ENCODE measurements around the gene PDE7B.

PDE7B gene

GRCh38 chr6:136036071-136036380 lies 184.5 kb downstream of the PDE7B start:
- DNase-seq: no peak

DNA sequence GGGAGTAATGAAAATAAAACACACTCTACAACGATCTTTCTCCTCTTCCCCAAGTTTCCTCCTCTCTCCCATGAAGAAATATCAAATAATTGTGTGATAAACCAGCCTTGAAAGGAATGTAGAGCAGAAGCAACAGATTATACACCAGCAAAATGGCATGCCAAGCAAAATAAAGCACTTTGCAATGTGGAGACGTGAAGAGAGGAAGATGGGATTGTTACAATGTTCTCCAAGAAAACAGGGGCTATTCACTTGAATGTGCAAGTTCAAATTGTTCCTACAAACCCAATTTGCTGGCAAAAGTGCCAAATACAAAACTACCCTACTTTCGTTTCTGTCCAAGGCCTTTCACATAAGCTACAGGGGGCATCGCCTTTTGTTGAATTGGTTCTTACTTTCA lies 185.1 kb downstream of the PDE7B start:
- no peak for DNase-seq

- no peak for DNase-seq
Observed at GRCh38 chr6:136037242-136037875, 185.9 kb downstream of the PDE7B start.

- DNase-seq: no peak
Observed at GRCh38 chr6:136037876-136038460, 186.5 kb downstream of the PDE7B start.

- no peak for DNase-seq
Observed at GRCh38 chr6:136038531-136038930, 187.0 kb downstream of the PDE7B start.

GRCh38 chr6:136039185-136039584 lies 187.7 kb downstream of the PDE7B start:
- DNase-seq: no peak

- no peak for DNase-seq
Observed at GRCh38 chr6:136050475-136050874, 199.0 kb downstream of the PDE7B start.

DNA sequence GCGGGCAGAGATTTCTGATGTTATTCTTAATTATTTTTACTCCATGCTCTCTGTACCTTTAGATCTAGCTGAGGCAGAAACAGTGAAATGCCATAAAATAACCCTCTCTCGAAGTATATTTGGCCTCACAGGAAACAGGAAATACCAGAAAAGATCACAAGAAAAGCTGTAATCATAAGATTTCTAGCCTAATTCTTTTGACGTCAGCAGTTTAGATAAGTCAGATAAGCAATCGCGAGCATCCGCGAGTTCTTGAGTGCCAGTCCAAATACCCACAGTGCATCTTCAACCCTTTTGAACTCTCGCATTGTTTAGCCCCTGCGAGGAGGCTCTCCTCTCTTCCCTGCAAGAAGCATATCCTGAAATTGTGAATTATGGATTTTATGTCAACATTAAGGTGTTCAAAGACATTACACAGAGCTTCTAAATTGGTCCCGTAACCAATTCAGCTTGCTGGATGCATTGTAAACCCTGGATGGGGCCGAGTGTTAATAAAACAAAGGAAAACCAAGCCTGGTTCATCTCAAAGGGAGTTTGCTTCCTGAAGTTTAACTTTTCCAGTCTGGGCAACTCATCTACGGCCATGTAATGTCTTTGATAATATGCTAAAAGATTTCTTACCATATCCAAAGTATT lies 199.8 kb downstream of the PDE7B start:
- no peak for DNase-seq

GRCh38 chr6:136052031-136052430 lies 200.5 kb downstream of the PDE7B start:
- DNase-seq: no peak

- no peak for DNase-seq
Observed at GRCh38 chr6:136058852-136059251, 207.4 kb downstream of the PDE7B start.

GRCh38 chr6:136059308-136059707 lies 207.8 kb downstream of the PDE7B start:
- no peak for DNase-seq

DNA sequence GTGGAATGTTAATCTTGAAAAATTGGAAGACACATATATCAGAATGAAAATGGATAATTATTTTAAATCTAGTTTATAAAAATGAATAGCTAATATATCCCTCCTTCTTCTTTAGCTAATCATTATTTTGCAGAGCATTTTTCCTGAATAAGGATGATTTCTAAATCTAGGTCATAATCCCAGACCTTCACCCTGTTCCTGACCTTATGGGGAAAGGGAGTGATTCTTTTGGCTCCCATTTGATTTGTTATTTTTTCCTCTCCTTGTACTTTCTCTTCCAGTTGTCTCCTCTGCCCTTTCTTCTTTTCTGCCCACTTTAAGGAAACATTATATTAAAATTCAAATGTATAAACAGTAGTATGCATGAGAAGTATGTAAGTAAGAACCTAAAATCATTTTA lies 208.6 kb downstream of the PDE7B start:
- DNase-seq: no peak

- DNase-seq: no peak
Observed at GRCh38 chr6:136060759-136061158, 209.3 kb downstream of the PDE7B start.

- no peak for DNase-seq
Observed at GRCh38 chr6:136061701-136062100, 210.2 kb downstream of the PDE7B start.

- DNase-seq: no peak
Observed at GRCh38 chr6:136063096-136063495, 211.6 kb downstream of the PDE7B start.

GRCh38 chr6:136066005-136066404 lies 214.5 kb downstream of the PDE7B start:
- DNase-seq: no peak

- no peak for DNase-seq
Observed at GRCh38 chr6:136067731-136068341, 216.3 kb downstream of the PDE7B start.

DNA sequence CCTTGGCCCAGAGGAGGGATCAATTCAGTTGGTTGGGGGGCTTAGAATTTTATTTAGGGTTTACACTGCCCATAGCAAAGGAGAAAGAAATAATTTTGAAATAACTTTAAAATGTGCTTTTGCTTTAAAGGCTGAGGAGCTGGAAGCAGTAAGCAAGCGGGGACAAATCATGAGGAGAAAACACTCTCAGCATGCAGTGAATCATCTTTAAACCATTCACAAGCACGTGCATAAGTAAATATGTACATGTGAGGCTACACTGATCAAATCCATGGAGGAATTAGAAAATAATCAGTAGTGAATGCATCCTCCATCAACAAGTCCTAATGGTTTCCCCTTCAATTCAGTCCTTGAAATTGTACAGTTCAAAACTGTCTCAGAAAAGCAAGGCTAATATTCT lies 217.6 kb downstream of the PDE7B start:
- no peak for DNase-seq

- DNase-seq: no peak
Observed at GRCh38 chr6:136070815-136071214, 219.3 kb downstream of the PDE7B start.

GRCh38 chr6:136072691-136073090 lies 221.2 kb downstream of the PDE7B start:
- no peak for DNase-seq

DNA sequence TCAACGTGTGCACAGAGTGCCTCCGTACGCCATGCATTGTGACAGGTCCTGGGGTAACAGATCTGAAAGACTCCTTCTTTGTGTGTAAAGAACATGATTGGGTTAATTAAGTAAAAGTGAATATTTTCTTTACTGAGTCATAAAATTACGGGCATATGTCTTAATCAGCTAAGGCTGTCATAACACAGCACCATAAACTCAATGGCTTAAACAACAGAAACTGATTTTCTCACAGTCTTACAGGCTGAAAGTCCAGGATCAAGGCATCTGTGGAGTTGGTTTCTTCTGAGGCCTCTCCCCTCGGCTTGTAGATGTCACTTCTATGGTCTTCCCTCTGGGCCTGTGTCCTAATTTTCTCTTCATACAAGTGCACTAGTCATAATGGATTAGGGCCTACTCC lies 221.7 kb downstream of the PDE7B start:
- no peak for DNase-seq

DNA sequence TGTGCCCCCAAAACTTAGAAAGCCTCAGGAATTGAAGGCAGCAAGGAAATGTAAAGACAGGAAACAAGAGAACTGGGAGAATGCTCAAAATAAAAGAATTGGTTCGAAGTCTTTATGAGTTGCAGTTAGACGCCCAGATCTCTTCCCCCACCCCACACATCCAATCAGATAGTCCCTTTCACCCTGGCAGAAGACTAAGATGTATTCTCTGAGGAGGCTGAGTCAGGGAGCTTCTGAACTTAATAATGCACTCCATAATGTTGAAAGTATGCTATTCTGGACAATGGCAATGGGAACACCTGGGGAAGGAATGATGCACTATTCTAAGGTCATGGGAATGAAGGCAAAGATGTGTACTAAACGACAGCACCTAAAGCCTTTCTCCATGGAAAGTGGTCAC lies 225.0 kb downstream of the PDE7B start:
- DNase-seq: no peak

GRCh38 chr6:136077834-136078576 lies 226.5 kb downstream of the PDE7B start:
- DNase-seq: no peak

Measured in SHP77 treated with DMSO at 0.1 percent for 48 hours (cell line).